Activated CD4-positive, CD25-positive, alpha-beta regulatory T cell (primary cell): ENCODE results near the gene PUS7L.
"Not testable (repeated sequence)": the region's sequence is repeated elsewhere in the genome, so short reads cannot be mapped to it uniquely, and the experiment has no call there.

Experiments used
- DNase-seq, 4 experiments: peaks; one replicate each; lab custom pipeline; 2025; lab: John Stamatoyannopoulos, UW

The PUS7L gene, protein sequence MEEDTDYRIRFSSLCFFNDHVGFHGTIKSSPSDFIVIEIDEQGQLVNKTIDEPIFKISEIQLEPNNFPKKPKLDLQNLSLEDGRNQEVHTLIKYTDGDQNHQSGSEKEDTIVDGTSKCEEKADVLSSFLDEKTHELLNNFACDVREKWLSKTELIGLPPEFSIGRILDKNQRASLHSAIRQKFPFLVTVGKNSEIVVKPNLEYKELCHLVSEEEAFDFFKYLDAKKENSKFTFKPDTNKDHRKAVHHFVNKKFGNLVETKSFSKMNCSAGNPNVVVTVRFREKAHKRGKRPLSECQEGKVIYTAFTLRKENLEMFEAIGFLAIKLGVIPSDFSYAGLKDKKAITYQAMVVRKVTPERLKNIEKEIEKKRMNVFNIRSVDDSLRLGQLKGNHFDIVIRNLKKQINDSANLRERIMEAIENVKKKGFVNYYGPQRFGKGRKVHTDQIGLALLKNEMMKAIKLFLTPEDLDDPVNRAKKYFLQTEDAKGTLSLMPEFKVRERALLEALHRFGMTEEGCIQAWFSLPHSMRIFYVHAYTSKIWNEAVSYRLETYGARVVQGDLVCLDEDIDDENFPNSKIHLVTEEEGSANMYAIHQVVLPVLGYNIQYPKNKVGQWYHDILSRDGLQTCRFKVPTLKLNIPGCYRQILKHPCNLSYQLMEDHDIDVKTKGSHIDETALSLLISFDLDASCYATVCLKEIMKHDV

DNA sequence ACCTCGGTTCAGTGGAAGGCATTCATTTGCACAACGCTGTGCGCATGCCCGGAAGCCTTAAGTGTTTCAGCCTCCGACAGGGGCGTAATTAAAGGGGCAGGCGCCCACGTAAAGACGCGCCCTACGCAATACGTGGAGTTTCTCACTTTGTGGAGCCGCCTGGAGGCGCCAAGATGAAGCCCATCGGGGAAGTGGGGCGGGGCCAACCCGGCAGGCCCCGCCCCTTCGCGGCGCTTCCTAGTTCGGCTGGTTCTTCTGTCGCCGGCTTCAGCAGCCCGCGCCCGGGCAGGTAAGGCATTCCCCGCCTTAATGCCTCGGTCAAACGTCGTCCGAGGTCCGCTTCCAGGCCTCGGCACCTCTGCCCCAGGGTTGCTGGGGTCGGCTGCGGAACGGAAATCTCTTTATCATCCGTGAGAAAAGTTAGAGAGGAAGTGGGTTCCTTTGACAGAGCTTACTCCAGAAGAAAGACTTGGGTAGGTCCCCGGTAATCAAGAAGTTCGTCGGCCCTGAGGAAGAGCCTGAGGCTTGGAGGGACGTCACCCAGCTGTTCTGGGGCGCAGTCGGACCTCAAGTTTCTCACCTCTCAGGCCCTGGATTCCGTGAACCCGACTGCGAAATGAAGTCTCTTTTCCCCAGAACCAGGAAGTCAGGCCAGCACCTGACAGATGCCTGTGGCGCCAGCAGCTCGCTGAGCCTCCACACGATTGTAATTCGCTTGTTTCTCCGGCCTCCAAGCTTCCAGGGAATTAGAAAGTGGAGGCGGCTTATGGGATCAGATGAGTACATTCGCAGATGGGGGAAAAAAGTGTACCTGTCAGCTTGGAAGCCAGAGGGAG is at the start of gene PUS7L, which contains the start of gene IRAK4:
PUS7L (minus strand) TSS at position 63 of the 836 bp plus-strand sequence. CDS start 3,545 bp downstream, outside the sequence.
IRAK4 (plus strand) TSS at position 224 of the 836 bp plus-strand sequence. CDS start 9,161 bp downstream, outside the sequence.
- peak; percentile 86 to 93 (median 88) for DNase-seq

DNA sequence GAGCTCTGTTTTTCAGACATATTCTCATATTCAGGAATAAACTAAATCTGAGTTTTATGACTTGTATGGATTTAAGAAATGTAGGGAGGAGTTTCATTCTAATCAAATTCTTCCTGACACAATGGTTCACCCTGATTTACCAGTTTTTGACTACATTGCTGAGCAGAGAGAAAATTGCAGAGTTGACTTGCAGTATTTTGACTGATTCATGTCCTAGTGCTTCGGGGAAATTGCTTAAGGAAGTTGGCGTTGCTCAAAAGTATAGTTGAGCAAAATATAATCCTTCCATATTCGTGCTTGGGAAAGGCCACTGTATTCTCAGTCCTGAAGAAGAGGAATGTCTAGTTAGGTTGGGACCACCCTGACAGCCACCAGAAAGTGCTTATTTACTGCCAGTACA is 48.8 kb upstream of the PUS7L start:
- DNase-seq = no peak

DNA sequence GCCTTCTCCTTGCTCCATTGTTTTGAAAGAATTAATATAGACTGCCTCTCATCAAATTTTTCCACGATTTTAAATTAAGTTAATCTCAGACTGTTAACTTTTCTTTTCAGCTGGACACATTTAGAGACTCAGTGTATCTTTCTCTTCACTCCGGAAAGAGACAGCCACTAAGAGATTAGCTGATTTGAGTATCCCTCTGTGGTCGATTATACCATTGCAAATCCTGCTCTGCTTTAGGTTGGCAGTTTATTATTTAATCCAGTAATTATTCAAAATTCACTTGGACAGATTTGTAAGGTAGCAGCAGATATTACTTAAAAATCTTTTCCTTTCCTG is 48.1 kb upstream of the PUS7L start:
- no peak for DNase-seq

DNA sequence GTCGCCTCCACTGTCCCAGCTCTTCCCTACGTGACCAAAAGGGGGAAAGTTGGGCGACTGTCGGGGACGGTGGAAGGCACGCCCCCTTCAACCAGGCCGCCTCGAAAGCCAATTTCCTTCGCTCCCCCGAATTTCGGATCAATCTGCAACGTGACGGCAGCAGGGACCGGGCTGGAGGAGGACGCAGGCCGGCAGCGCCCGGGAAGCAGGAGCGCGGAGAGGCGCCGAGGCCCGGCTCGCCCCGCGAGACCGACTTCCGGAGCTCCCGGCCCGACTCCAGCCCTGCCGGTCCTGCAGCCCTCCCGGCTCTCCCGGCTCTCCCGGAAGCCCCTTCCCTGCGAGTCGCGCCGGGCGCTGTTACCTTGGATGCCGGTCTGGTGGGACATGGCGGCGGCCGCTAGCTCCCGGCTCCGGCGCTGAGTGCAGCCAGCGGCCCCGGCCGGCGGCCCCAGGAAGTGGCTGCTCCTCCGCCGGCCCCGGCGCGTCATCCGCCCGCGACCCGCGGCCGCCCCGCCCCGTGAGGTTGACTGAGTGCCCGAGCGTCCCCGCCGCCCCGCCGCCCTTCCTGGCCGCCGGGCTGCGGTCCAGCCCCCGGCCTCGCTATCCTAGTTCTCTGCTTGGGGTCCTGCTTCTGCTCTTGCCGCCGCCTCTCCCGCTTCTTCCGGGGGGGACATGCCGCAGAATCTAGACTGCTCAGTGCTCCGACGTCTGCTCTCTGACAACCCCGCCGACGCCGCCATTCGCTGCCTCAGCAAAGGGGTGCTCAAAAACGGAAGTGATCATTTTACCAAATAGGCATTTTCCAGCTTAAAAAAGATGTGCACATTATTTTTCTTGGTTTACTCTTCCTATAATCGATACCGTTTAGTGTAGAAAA is 47.5 kb upstream of the PUS7L start, which contains the start of gene TWF1:
TWF1 (minus strand) TSS at position 458 of the 877 bp plus-strand sequence; CDS start at position 386, 72 bp downstream.
- DNase-seq = peak; percentile 71 to 79 (median 76)

DNA sequence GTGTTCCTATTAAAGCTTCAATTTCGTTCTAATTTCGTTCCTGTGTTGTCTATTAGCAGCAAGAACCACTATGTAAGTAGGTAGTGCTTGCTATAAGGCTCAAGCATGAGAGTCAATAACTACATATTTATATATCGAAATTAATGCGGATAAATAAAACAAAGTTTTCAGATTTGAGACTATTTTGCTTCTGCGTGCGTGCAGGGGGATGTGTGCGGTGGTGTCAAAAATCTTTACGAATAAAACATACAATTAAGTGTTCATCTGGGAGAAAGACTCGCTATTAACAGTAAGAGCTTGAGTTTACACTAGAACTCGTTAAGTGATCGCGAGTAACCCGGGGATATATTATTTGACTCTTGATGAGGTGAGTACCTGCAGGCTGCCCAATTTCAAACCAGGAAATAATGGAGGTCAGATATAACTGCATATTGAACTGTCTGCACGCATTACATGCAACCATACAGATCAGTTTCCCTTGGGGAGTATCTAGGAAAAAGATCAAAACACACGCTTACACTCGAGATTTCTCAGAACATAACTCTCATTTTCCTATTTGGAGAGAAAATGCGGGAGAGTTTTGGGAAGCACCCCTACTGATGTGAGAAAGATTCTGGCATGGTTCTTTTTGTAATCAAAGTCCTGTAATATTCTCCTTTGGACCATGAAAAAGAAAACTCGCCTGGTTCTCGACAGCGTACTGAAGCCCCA is 46.7 kb upstream of the PUS7L start:
- no peak for DNase-seq

DNA sequence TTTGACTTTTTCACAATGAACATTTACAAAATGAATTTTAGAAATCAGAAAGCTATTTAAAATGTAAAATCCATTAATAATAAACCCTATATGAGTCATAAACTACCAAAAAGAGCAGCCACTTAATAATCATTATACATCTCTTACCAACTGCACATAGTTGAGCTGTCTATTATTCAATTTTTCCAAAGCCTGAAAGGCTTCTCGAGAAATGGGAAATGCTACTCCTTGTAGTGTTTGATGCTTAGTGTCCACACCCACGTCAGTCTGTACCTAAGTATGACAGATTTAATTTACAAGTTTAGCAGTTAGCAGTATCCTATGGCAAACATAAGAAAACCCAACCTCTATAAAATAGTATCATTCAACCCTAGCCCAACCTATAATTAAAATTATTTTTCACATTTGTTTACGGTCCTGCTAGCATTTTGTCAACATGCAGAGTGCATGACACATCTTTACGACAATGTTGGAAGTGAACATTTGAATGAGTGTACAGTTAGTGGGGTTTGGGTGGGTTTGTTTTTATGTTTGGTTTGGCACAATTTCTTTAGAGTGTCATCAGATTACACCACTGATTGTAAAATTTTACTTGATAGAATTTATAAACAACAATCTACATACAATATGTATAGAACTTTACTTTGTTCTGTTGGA is 39.1 kb upstream of the PUS7L start:
- no peak for DNase-seq

DNA sequence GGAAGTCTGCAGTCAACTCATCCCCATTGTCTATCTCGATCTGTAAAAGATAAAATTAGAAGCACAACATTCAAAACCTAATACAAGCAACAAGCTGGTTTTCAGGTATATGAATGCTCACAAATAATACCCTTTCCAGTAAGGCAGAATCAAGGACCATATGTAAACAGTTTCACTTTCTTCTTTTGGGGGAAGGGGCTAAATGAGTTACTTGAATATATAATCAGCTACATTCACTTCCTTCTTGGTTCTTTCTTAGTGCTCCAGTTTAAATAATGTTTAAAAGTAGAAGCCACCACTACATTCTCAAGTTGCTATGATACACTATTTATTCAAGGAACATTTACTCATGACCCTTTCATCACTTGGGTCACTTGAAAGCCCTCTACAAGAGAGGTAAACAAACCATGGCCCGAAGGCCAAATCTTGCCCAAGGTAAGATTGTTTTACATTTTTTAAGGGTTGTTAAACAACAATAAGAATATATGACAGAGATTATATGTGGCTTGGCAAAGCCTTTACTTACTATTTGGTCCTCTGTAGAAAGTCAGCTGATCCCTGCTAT is 37.2 kb upstream of the PUS7L start:
- no peak for DNase-seq

DNA sequence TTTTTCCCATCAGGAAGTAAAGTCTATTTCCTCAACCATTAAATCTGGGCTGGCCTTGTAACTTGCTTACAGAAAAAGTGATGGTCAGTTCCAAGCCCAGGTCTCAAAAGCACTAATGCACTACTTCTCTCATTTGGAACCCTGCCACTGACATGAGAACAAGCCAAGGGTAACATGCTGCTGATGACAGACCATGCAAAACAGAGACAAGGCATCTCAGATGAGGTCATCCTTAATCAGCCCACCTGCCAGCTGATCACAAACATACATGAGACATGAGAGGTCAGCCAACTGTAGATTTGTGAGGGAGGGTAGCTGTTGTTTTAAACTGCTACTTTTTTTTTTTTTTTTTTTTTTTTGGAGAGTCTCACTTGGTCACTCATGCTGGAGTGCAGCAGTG is 31.4 kb upstream of the PUS7L start:
- DNase-seq = no peak

DNA sequence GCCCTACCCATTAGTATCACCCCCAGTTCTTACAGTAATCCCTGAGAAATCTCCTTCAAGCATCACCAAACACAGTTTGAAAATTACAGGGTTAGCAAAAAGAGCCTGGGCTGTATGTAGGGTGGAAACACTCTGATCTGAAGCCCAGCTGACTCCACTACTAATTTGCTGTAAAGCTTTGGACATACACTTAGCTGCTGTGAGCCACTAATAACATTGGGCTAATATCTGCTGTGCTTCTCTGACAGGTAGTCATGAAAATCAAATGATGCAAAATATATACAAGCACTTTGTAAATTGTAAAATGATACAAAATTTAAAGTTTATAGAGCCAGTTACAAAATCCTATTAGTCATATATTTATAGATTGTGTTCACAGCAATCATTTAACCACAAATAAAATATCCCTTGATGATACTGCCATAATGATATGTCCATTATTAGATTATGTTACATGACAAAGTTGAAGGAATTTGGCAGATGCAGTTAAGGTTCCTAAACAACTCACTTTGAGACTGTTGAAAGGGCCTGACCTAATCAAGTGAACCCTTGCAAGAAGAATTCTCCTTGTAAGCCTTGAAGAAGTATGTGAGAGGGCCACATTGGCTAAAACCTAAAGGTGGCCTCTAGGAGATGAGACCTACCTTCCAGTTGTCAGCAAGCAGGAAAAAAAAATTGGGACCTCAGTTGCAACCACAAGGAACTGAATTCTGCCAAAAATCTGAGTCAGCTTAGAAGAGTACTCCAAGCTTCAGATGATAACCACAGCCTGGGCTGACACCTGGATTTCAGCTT is 28.5 kb upstream of the PUS7L start:
- DNase-seq = no peak

DNA sequence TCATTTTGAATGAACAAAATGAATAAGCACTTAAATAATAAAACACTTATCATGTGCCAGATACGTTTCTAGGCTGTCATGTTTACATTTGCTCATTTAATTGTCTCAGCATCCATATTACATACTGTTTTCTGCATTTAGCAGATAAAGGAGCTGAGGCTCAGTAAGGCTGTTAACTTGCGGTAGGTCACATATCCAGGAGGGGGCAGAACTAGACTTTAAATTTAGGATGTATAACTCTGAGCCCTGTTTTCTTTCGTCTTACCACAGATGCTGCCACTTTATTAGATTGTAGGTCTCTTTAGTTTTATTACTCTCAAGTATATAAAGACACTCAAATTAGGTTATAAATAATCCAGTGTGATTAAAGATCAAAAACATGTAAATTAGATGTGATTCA is 17.9 kb upstream of the PUS7L start:
- DNase-seq = no peak

DNA sequence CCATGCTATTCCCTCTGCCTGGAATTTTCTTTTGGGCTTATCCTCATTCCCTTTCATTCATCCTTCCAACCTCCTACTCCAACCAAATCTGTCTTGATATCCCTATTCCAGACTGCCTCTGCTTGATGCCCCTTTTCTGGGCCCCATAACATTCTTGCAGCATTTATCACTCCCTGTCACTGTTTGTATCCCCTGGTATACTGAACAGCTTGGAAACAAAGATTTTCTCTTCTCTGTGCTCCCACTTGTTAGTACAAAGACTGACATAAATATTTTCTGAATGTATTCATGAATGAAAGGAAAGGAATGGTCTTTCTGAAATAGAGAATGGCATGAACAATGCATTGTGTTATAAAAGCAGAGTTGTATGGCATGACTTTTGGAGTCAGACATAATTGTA is 7.7 kb upstream of the PUS7L start:
- no peak for DNase-seq

DNA sequence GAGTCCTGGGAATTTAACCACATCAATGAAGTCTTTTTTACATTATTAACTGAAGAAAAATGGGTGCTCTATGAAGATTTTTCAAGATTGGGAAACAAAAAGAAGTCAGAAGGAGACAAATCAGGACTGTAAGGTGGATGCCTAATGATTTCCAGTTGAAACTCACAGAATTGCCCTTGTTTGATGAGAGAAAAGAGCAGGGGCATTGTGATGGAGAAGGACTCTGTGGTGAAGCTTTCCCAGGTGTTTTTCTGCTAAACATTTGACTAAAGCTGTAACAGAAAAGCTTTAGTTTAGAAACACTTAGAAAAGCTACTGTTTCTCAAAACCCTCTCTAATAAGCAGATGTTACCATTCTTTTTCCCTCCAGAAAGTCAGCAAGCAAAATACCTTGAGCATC is 5.9 kb upstream of the PUS7L start:
- DNase-seq = no peak

DNA sequence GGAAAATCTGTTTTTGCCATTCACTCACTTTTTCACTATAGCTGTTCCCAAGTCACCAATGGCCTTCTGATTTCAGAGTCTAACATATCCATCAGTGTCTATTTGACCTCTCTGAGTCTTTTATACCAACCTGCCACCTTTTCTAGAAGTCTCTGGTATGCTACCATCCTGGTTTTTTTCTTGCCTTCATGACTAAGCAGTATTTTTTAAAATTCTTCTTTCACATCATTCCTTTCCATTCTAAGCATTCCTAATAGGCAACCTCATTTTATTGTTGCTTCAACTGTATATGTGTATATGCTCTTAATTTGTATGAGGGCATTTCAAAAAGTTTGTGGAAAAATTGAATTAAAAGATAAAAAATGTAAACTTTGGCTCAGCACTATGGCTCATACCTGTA is 5.2 kb upstream of the PUS7L start:
- no peak for DNase-seq

DNA sequence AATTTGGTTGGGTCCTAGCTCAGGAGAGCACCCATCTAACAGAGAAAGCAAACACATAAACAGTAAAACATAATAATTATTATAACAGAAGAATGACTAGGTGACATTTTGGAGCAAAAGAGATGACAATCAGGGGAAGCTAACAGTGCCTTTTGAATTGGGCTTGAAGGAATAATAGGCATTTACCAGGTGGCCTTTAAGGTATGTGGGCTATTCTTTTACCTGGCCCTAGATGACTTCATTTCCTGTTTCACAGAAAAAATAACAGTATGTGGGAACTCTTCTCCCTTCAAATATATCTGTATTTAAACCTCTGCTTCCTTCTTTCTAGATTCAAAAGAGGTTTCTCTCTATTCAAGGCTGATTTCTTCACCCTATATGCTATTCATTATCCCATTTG is 4.0 kb upstream of the PUS7L start:
- no peak for DNase-seq

DNA sequence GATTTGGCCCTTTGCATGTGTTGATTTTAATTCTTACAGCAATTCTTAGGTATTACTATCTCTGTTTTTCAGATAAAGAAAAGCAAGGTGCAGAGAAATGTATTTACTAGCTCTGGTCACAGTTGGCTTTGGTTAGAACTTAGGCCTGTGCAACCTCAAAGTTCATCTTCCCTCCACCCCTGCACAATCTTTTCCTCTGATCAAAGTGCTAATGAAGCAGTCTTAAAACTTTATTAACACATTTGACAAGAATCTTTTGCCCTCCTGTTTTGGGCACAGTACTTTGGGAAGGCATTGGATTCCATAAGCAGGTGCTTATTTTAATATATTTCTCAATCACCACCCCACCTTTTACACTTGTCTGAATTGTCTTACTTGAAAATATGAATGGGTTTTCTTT is 2.9 kb upstream of the PUS7L start:
- DNase-seq = no peak

DNA sequence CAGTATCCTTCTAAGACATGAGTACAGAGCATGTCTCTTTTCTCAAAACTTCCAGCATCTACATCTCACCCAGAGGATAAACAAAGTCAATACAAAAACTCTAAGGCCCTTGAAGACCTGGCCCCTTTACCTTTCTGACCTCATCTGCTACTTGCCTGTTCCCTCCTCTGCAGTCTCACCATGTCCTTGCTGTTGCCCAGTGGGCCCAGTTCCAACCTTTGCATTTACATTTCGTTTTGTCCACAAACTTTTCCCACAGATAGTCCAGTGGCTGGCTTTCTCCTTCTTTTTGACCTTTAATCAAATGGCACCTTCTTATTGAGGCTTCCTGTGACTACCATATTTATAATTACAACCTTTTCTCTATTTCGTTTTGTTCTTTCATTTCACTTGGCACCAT is 1.8 kb upstream of the PUS7L start:
- no peak for DNase-seq

DNA sequence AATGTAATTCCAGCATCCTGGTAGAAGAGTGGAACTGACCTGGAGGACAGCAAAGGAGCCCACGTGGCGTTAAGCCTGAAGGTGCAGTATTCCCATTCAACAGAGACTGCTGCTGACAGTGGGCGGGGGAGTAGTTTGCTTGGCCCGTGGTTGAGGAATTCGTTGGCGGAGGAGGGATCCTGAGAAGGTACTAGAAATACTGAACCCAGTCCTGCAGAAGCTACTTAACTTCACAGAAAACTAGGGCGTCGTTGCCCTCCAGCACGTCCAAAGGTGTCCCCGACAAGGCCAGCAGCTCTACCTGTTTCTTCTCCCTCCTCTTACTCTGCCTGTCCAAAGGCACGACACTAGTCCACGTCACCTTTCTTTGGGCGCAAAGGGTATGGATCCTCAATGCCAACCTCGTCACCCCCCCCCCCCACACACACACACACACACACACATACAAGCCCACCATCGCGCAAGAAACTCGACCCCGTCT is 303 bp downstream of the PUS7L start:
- DNase-seq = no peak

DNA sequence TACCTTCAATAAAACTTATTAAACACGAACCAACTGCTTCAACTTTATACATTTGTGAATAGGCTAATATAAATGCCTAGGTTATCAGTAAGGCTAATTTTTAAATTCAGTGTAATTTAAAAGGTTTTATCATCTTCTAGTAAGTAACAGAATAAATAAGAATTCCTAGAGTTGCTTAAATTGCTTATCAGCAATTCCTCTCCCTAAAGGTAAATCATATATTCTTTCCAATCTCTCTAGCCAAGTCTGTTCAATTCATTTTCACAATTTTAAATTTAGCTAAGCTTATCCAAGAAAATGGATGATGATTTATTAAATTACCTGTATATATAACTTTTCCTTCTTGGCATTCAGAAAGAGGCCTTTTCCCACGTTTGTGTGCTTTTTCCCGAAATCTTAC is 4.6 kb downstream of the PUS7L start:
- DNase-seq = no peak

DNA sequence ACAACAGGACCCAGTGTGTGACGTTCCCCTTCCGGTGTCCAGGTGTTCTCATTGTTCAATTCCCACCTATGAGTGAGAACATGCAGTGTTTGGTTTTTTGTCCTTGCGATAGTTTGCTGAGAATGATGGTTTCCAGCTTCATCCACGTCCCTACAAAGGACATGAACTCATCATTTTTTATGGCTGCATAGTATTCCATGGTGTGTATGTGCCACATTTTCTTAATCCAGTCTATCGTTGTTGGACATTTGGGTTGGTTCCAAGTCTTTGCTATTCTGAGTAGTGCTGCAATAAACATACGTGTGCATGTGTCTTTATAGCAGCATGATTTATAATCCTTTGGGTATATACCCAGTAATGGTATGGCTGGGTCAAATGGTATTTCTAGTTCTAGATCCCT is 7.2 kb downstream of the PUS7L start:
- DNase-seq = not testable (repeated sequence)
